HepG2 (cell line): Measurements from ENCODE around the gene PDZD4. TPM values are rescaled to one million over a fixed set of nuclear protein-coding genes. Genes with fewer than 3 reads are reported as not detected.

Source experiments
- ATAC-seq: fragments of 200-7000 bp; cut with Tn5 transposase; 3 replicates; pipeline ENCODE4 v1.9.1; 2020; ENCODE audit warnings: mild to moderate bottlenecking, moderate library complexity
- BruUV-seq: library from RNA; stranded (reverse); fragments of 400-500 nt; replicated peaks from 2 replicates; lab custom pipeline; 2021; lab: Mats Ljungman, UMichigan
- CTCF ChIA-PET: fragments of 300-600 bp; formaldehyde crosslinking; extraction: SDS; loops from one replicate; lab custom pipeline; 2021; ENCODE audit warnings: low total read pairs, inconsistent platforms, low intra/inter-chr PET ratio; lab: Yijun Ruan, JAX
- POLR2A ChIA-PET: fragments of 350-600 bp; sonication (Branson Sonifier 250); formaldehyde crosslinking; loops from one replicate; lab custom pipeline; 2020; ENCODE audit warnings: antibody characterized with exemption, inconsistent platforms; lab: Yijun Ruan, JAX
- DNase-seq: peaks from one replicate; pipeline ENCODE4 v3.0.0-alpha.2; 2015; ENCODE audit warnings: low spot score
- FAIRE-seq: peaks from 3 replicates; lab custom pipeline; 2011; peaks lifted over from hg19 to GRCh38; lab: Jason Lieb, UNC
- H2AFZ ChIP-seq: one replicate; pipeline ENCODE4 v1.6.1; 2011; ENCODE audit warnings: low read length, inconsistent platforms
- H3K27ac ChIP-seq: fragments of 300-600 bp; 3 replicates; pipeline ENCODE4 v1.8.0; 2011; ENCODE audit warnings: mixed run types, mild to moderate bottlenecking, mixed read lengths, low read length, inconsistent platforms; ENCODE audit not compliant: insufficient read depth; ENCODE audit errors: extremely low read length
- H3K27me3 ChIP-seq, 2 experiments: fragments of 200-600 bp in 1 of 2; 2 replicates in 1 of 2; 3 replicates in 1 of 2; pipeline versions ENCODE4 v1.6.0 to v1.8.0; 2011; ENCODE audit warnings: low read length in 2 of 2, mild to moderate bottlenecking in 2 of 2, moderate library complexity in 2 of 2, inconsistent platforms in 1 of 2; ENCODE audit not compliant: insufficient read depth in 2 of 2, control insufficient read depth in 1 of 2
- H3K36me3 ChIP-seq, 2 experiments: fragments of 200-600 bp in 1 of 2; replicated peaks in 1 of 2; 2 replicates in 1 of 2; 3 replicates in 1 of 2; pipeline versions ENCODE4 v1.5.1 to v1.8.0; 2011; ENCODE audit warnings: low read length in 2 of 2, inconsistent platforms in 1 of 2; ENCODE audit not compliant: insufficient read depth in 2 of 2, control insufficient read depth in 1 of 2
- H3K4me1 ChIP-seq: 2 replicates; pipeline ENCODE4 v1.5.1; 2012; ENCODE audit warnings: low read length, inconsistent platforms; ENCODE audit not compliant: insufficient read depth
- H3K4me2 ChIP-seq: 2 replicates; pipeline ENCODE4 v1.6.0; 2011; ENCODE audit warnings: low read depth, low read length, inconsistent platforms
- H3K4me3 ChIP-seq, 3 experiments: fragments of 200-600 bp in 1 of 3; sonication (generic), shearing (Covaris generic) in 1 of 3; replicated peaks in 1 of 3; 2 replicates each; pipeline ENCODE4 v1.5.1; 2011 to 2016; ENCODE audit warnings: low read length in 3 of 3, inconsistent platforms in 2 of 3, low read depth in 2 of 3, mild to moderate bottlenecking in 2 of 3, control low read depth in 1 of 3, mixed read lengths in 1 of 3; ENCODE audit not compliant: insufficient read depth in 1 of 3
- H3K79me2 ChIP-seq: one replicate; pipeline ENCODE4 v1.6.1; 2011; ENCODE audit warnings: low read length, inconsistent platforms; ENCODE audit not compliant: insufficient read depth
- H3K9ac ChIP-seq: 2 replicates; pipeline ENCODE4 v1.6.0; 2011; ENCODE audit warnings: mild to moderate bottlenecking, low read depth, low read length, inconsistent platforms; ENCODE audit not compliant: insufficient read depth
- H3K9me3 ChIP-seq: 2 replicates; pipeline ENCODE4 v1.5.1; 2012; ENCODE audit warnings: mild to moderate bottlenecking, low read length
- H4K20me1 ChIP-seq: 2 replicates; pipeline ENCODE4 v1.6.0; 2011; ENCODE audit warnings: inconsistent platforms, mild to moderate bottlenecking, low read length, moderate library complexity; ENCODE audit not compliant: insufficient read depth
- AGO2 ChIP-seq: fragments of 200-400 bp; formaldehyde crosslinking; optimal IDR thresholded peaks from 2 replicates; pipeline ENCODE3; 2017; ENCODE audit warnings: mild to moderate bottlenecking, low read depth, low read length, moderate library complexity
- CBX5 ChIP-seq: sonication (generic); formaldehyde crosslinking; IDR thresholded peaks from 2 replicates; pipeline ENCODE4 v1.4.0; 2020; ENCODE audit warnings: missing genetic modification reagents, borderline replicate concordance
- GZF1 ChIP-seq: sonication (generic); formaldehyde crosslinking; IDR thresholded peaks from 2 replicates; pipeline ENCODE4 v1.5.1; 2020; ENCODE audit warnings: mild to moderate bottlenecking, missing genetic modification reagents
- HIVEP1 ChIP-seq: sonication (generic); formaldehyde crosslinking; IDR thresholded peaks from 2 replicates; pipeline ENCODE4 v1.4.0; 2020; ENCODE audit warnings: mild to moderate bottlenecking, missing genetic modification reagents
- MAX ChIP-seq: IDR thresholded peaks from 2 replicates; pipeline ENCODE4 v1.6.1; 2012; ENCODE audit warnings: inconsistent platforms
- MLXIP ChIP-seq: sonication (generic); formaldehyde crosslinking; IDR thresholded peaks from 2 replicates; pipeline ENCODE4 v1.9.0; 2021; ENCODE audit warnings: missing genetic modification reagents, borderline replicate concordance
- ONECUT2 ChIP-seq: sonication (generic); formaldehyde crosslinking; IDR thresholded peaks from 2 replicates; pipeline ENCODE4 v1.4.0; 2020; ENCODE audit warnings: missing genetic modification reagents
- RBM22 ChIP-seq: fragments of 200-400 bp; formaldehyde crosslinking; optimal IDR thresholded peaks from 2 replicates; pipeline ENCODE3; 2017; ENCODE audit warnings: mild to moderate bottlenecking, low read length, moderate library complexity
- SOX13 ChIP-seq, 3 experiments: fragments of 450-650 bp in 1 of 3; sonication (generic) in 1 of 3; formaldehyde crosslinking in 1 of 3; IDR thresholded peaks in 2 of 3; conservative IDR thresholded peaks in 1 of 3; 2 replicates each; pipeline versions ENCODE4 v1.5.0 to v1.6.1; 2016 to 2020; ENCODE audit warnings: antibody characterized with exemption in 1 of 3, mild to moderate bottlenecking in 1 of 3, missing compliant biosample characterization in 1 of 3, missing genetic modification reagents in 1 of 3, moderate library complexity in 1 of 3
- TFDP2 ChIP-seq: sonication (generic); formaldehyde crosslinking; IDR thresholded peaks from 2 replicates; pipeline ENCODE4 v1.4.0; 2020; ENCODE audit warnings: missing genetic modification reagents
- THYN1 ChIP-seq: sonication (generic); formaldehyde crosslinking; IDR thresholded peaks from 2 replicates; pipeline ENCODE4 v1.8.1; 2023; ENCODE audit warnings: low read depth, mild to moderate bottlenecking, moderate library complexity, missing genetic modification reagents, borderline replicate concordance
- ZBTB3 ChIP-seq: sonication (generic); formaldehyde crosslinking; IDR thresholded peaks from 2 replicates; pipeline ENCODE4 v1.4.0; 2020; ENCODE audit warnings: low read depth, mild to moderate bottlenecking, moderate library complexity, missing genetic modification reagents, borderline replicate concordance
- ZNF251 ChIP-seq: sonication (generic); formaldehyde crosslinking; IDR thresholded peaks from 2 replicates; pipeline ENCODE4 v1.9.0; 2021; ENCODE audit warnings: mild to moderate bottlenecking, missing genetic modification reagents
- ZNF350 ChIP-seq: sonication (generic); formaldehyde crosslinking; IDR thresholded peaks from 2 replicates; pipeline ENCODE4 v1.4.0; 2020; ENCODE audit warnings: mild to moderate bottlenecking, low read depth, missing genetic modification reagents, borderline replicate concordance
- ZNF446 ChIP-seq: sonication (generic); formaldehyde crosslinking; IDR thresholded peaks from 2 replicates; pipeline ENCODE4 v1.5.0; 2020; ENCODE audit warnings: mild to moderate bottlenecking, missing genetic modification reagents
- ZNF616 ChIP-seq: sonication (generic); formaldehyde crosslinking; IDR thresholded peaks from 2 replicates; pipeline ENCODE4 v1.5.0; 2020; ENCODE audit warnings: low read depth, mild to moderate bottlenecking, missing genetic modification reagents
- ZNF713 ChIP-seq: sonication (generic); formaldehyde crosslinking; IDR thresholded peaks from 2 replicates; pipeline ENCODE4 v1.4.0; 2020; ENCODE audit warnings: mild to moderate bottlenecking, missing genetic modification reagents
- ZSCAN5A ChIP-seq: sonication (generic); formaldehyde crosslinking; IDR thresholded peaks from 2 replicates; pipeline ENCODE4 v1.8.0; 2022; ENCODE audit warnings: mild to moderate bottlenecking, missing genetic modification reagents, borderline replicate concordance
- WGBS: methylation state at CpG from one replicate; pipeline ENCODE4 v1.1.6; 2017; ENCODE audit warnings: low lambda C conversion rate; 5-methylcytosine and 5-hydroxymethylcytosine counted together
- in situ Hi-C: cut with HindIII; loops from 2 replicates; pipeline ENCODE4 v1.10.0; 2017; ENCODE audit warnings: low pct_unique_long_range_greater_than_20kb; ENCODE audit not compliant: extremely low pct_ligation_motif_present
- intact Hi-C: fragments of 100-400 bp; cut with micrococcal nuclease; formaldehyde crosslinking; loops from one replicate; pipeline ENCODE4 v1.10.0; 2022; ENCODE audit not compliant: unreplicated experiment
- polyA plus RNA-seq, 8 experiments: library from polyadenylated mRNA; depleted of rRNA in 3 of 8; stranded (reverse) in 7 of 8; unstranded in 1 of 8; fragments of >200 nt; fragmentation: Illumina TruSeq in 4 of 8; extraction: Trizol in 4 of 8; gene quantifications; 2 replicates each; pipeline versions ENCODE4 v1.2.1 to v1.2.3, GENCODE V29; 2011 to 2016; ENCODE audit warnings: low read depth in 4 of 8, missing spikeins in 1 of 8, mixed read lengths in 1 of 8; ENCODE audit not compliant: insufficient read depth in 1 of 8
- total RNA-seq, 5 experiments: library from RNA; depleted of rRNA; stranded (reverse); fragments of >200 nt; fragmentation: Illumina TruSeq; extraction: Trizol; gene quantifications; 2 replicates each; pipeline ENCODE4 v1.2.3, GENCODE V29; 2016; ENCODE audit warnings: low read depth in 1 of 5

Gene PDZD4
- total and polyA plus RNA-seq, 2 of the 13 experiments (the other 11 are each of a cell fraction or from before 2014, with no cell fraction given), result not detected

GRCh38 chrX:153871946-153872878 is 41.9 kb upstream of the PDZD4 start:
- no peaks in the 10 kb centered on the region for H3K79me2 ChIP-seq
- no peak overlapping the region for H3K9ac ChIP-seq
- no TSS peak for BruUV-seq
- H3K4me1 ChIP-seq, result no peaks in the 10 kb centered on the region
- CTCF ChIA-PET, result no interaction called here
- no peak overlapping the region for H3K27ac ChIP-seq
- POLR2A ChIA-PET, result no interaction called here
- ATAC-seq (no peak), DNase-seq (no peak), FAIRE-seq (no peak)
- H3K36me3 ChIP-seq, result no peaks in the 10 kb centered on the region
- WGBS, result 59% methylated on average over 17 of the region's 29 CpGs
- H3K9me3 ChIP-seq, result no peaks in the 10 kb centered on the region
- H4K20me1 ChIP-seq, result no peaks in the 10 kb centered on the region
- H3K4me2 ChIP-seq, result no peak overlapping the region
- no peaks in the 10 kb centered on the region for H3K27me3 ChIP-seq
- no peak overlapping the region for H3K4me3 ChIP-seq
- intact Hi-C loops, result no loop called here
- in situ Hi-C loops, result no loop called here
- no peak overlapping the region for H2AFZ ChIP-seq
- no peak for TF ChIP-seq ZNF713
- TF ChIP-seq ZNF616, result no peak
- no peak for TF ChIP-seq RBM22
- TF ChIP-seq ZNF251 (CRISPR knock-in tag), result no peak
- TF ChIP-seq MAX, result no peak
- TF ChIP-seq ZSCAN5A (CRISPR knock-in tag), result no peak
- no peak for TF ChIP-seq AGO2
- no peak for TF ChIP-seq HIVEP1 (CRISPR knock-in tag)
- TF ChIP-seq ZBTB3 (CRISPR knock-in tag), result no peak
- no peak for TF ChIP-seq ZNF350 (CRISPR knock-in tag)
- TF ChIP-seq THYN1 (CRISPR knock-in tag), result no peak
- TF ChIP-seq SOX13 (IDR thresholded peaks at IDR 0.05), result no peak
- TF ChIP-seq SOX13 (CRISPR knock-in tag; conservative IDR thresholded peaks at IDR 0.05 in 1 of 2, IDR thresholded peaks at IDR 0.05 in 1 of 2), result no peak
- no peak for TF ChIP-seq TFDP2 (CRISPR knock-in tag)
- TF ChIP-seq ZNF446, result no peak
- no peak for TF ChIP-seq ONECUT2 (CRISPR knock-in tag)
- no peak for TF ChIP-seq CBX5 (CRISPR knock-in tag)
- TF ChIP-seq MLXIP (CRISPR knock-in tag), result no peak
- TF ChIP-seq GZF1 (CRISPR knock-in tag), result no peak
